Nucleus accumbens (tissue), 56 donors: ENCODE data around the gene SPATA3.

Experiments
- DNase-seq, 56 donors: peaks; one replicate each; lab custom pipeline; 2025; lab: John Stamatoyannopoulos, UW

Gene SPATA3

GRCh38 chr2:230995821-230996220, at the start of gene SPATA3:
Gene SPATA3, plus strand, starts transcription at chr2:230996121. Its CDS starts 113 bp downstream, at chr2:230996234.
- DNase-seq = no peak

- no peak for DNase-seq
These were observed 49.3 kb upstream of the SPATA3 start for GRCh38 chr2:230946429-230947234.

- DNase-seq = no peak
These were observed 48.7 kb upstream of the SPATA3 start for GRCh38 chr2:230947235-230947576.

GRCh38 chr2:230947908-230948365, 48.0 kb upstream of the SPATA3 start:
- DNase-seq = peak in 2 of 56 donors; percentile 9 to 19

GRCh38 chr2:230949966-230950873, 45.7 kb upstream of the SPATA3 start:
- DNase-seq = no peak

GRCh38 chr2:230950874-230951339, 45.0 kb upstream of the SPATA3 start:
- no peak for DNase-seq

- DNase-seq = no peak
These were observed 44.5 kb upstream of the SPATA3 start for GRCh38 chr2:230951396-230951795.

- DNase-seq = no peak
These were observed 43.5 kb upstream of the SPATA3 start for GRCh38 chr2:230952226-230952956.

- no peak for DNase-seq
These were observed 42.1 kb upstream of the SPATA3 start for GRCh38 chr2:230953845-230954244.

GRCh38 chr2:230954746-230955145, 41.2 kb upstream of the SPATA3 start:
- no peak for DNase-seq

- DNase-seq = no peak
These were observed 40.7 kb upstream of the SPATA3 start for GRCh38 chr2:230955163-230955737.

- DNase-seq = peak in 5 of 56 donors; percentile 12 to 41 (median 16)
These were observed 38.8 kb upstream of the SPATA3 start for GRCh38 chr2:230956827-230957755.

GRCh38 chr2:230957756-230958391, 38.0 kb upstream of the SPATA3 start:
- no peak for DNase-seq

GRCh38 chr2:230958820-230959756, 36.8 kb upstream of the SPATA3 start:
- DNase-seq = no peak

GRCh38 chr2:230960026-230960425, 35.9 kb upstream of the SPATA3 start:
- no peak for DNase-seq

GRCh38 chr2:230961091-230961491, 34.8 kb upstream of the SPATA3 start:
- DNase-seq = no peak

- DNase-seq = no peak
These were observed 31.7 kb upstream of the SPATA3 start for GRCh38 chr2:230964136-230964730.
